GM20000 (cell line): ENCODE data around the gene SLC22A12.

Source experiments
- DNase-seq: peaks from one replicate; pipeline ENCODE4 v3.0.0; 2012; ENCODE audit warnings: low spot score
- CTCF ChIP-seq: IDR thresholded peaks from 2 replicates; pipeline ENCODE4 v1.5.1; 2012; ENCODE audit warnings: mild to moderate bottlenecking, control low read depth; ENCODE audit errors: extremely low read depth, missing control alignments

Gene SLC22A12

GRCh38 chr11:64564419-64564818 is 26.6 kb upstream of the SLC22A12 start:
- no peak for TF ChIP-seq CTCF
- no peak for DNase-seq

DNA sequence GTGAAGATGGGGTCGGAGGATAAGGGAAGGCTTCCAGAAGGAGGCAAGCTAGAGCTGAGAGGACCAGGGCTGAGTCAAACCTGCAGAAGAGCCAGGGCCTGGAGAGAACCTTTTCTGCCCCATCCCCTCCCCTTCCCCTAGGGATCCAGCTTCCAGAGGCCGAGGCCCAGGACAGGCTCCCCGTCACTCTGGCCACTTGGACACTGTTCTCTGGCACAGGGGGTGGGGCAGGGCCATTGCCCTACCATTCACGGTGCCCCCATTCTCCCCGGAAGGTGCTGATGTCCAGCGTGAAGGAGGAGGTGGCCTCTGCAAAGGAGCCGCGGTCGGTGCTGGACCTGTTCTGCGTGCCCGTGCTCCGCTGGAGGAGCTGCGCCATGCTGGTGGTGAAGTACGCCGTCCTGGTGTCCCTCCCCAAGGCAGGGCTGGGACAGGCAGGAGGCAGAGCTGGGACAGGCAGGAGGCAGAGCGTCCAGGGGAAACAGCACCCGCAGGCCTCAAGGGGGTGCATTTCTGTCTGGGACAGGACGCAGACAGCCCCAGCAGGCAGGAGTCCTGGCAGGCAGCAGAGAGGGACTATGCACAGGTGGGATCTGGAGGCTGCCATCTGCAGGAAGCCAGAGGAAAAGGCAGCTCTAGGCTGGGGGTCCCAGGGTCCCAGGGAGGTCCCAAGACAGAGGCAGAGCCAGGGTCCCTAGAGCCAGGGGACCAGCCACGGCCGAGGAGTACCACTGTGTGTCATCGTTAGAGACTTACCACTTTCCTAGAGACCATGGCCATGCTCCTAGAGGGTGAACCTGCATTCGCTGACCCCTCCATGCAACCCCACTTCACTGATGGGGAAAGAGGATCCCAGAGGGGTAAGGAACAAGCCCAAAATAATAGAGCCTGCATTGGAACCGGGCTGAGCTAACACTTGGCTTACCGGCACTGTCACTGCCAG is 25.8 kb upstream of the SLC22A12 start:
- no peak for DNase-seq
- TF ChIP-seq CTCF: no peak

GRCh38 chr11:64566042-64566914 is 24.7 kb upstream of the SLC22A12 start:
- TF ChIP-seq CTCF: no peak
- DNase-seq: no peak

GRCh38 chr11:64566915-64567891 is 23.8 kb upstream of the SLC22A12 start:
- no peak for DNase-seq
- TF ChIP-seq CTCF: no peak

- TF ChIP-seq CTCF: no peak
- DNase-seq: no peak
These were observed 22.9 kb upstream of the SLC22A12 start for GRCh38 chr11:64568041-64568571.

DNA sequence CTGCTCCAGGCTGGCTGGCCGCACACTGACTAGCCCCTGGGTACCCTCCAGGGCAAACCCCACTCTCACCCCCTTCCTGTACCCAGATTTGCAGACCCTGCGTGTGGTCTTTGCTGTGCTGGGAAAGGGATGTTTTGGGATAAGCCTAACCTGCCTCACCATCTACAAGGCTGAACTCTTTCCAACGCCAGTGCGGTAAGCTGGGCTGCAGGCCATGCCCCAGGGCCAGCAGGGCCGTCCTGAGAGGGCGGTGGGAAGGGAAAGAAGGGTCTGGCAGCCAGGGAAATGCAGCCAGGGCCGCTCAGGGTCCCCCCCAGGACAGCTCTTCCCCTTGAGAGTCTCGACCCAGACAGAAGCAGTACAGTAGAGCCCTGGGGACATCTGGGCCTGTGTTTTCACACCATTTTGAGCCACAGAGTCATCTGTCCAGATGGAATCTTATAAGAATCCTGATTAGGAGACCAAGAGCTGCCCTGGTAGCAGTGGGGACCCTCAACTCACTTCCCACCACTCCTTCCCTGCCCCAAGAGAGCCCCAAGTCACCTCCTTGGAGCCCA is 22.4 kb upstream of the SLC22A12 start:
- no peak for TF ChIP-seq CTCF
- no peak for DNase-seq
